GM19043 (cell line): Measurements from ENCODE around the gene ITPR2.
A peak's percentile ranks its signal among the peaks of the same experiment; 100 is the strongest.
"Not testable (repeated sequence)": the region's sequence is repeated elsewhere in the genome, so short reads cannot be mapped to it uniquely, and the experiment has no call there.

Source experiments
- ATAC-seq: cut with Tn5 transposase; IDR thresholded peaks from one replicate; pipeline ENCODE4 v1.9.1; 2021; ENCODE audit warnings: low read depth; ENCODE audit not compliant: unreplicated experiment

ITPR2 gene

DNA sequence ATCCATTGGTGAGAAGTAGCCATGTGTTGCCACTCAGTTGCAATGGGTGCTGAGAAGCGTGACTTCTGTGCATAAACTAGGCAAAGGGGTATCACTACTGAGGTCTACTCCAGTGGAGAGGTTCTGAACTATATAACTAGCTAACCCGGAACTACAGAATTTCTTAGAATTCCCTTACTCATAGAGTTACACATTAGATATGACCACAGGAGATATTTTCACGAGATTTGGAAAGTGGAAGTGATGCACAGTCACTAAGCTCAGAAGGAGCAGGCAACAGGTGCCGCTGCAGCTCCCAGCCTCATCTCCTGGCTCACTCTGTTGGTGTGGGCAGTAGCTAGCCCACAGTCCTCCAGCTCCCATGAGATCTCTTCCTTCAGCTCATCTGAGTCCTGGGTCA, 501.0 kb downstream of the ITPR2 start:
- no peak for ATAC-seq

DNA sequence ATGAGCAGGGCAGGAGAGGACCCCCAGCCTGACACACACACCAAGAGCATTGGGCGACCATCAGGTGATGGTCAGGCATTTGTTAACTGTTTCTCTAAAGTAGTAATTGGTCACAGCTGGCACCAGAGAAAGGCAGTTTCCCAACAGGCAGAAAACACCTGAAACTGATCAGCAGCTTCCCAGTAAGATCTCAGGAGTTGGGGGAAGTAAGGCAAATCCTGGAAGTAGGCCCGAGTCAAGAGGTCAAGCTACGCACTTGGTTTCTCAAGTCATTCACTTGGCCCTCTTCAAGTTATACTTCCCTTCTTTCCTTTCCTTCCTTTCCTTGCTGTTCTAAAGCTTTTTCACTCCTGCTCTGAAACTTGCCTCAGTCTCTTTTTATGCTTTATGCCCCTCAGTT, 501.9 kb downstream of the ITPR2 start:
- no peak for ATAC-seq

DNA sequence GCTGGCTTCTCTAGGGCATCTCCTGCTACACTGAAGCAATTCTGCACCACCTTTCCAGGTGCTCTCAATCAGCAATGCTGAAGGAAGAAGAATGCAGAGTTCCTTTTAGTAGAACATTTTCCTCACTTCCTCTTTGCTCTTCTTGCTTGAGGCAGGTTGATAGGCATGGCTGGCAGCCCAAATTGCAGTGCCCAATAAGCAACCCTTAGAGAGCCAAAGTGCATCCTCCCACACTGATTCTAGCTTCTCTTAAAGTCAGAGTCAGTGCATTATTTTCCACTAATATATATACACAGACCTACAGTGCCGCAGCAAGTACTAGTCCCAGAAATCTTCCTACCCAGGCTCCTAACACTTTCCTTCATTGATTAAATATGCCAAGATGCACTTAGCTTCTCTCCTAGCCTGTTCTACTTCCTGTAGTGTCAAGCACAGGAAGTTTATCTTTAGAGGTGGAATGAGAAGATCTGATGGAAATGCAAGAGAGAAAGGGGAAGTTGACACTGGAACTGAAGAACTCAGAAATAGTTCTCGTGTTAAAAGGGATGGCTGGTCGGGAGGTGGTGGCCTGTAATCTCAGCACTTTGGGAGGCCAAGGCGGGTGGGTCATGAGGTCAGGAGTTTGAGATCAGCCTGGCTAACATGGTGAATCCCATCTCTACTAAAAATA, 504.9 kb downstream of the ITPR2 start:
- peak; percentile 62 for ATAC-seq

DNA sequence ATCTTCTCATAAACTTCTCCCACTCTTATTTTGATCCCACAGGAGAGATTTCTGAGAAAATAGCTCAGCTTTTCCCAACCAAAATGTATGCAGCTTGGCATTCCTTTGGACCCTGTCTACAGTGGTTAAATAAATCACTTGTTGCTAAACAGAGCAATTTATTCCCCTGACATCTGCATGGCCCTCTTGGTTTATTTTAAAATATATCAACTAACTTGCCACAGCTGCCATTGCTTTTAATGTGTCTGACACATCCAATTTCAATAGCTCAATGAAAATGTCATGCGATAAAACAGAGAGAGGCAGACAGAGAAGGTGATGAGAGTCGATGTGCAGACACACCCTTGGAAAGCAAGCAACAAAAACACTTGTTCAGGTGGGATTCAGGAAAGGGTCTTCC, 509.3 kb downstream of the ITPR2 start:
- no peak for ATAC-seq

DNA sequence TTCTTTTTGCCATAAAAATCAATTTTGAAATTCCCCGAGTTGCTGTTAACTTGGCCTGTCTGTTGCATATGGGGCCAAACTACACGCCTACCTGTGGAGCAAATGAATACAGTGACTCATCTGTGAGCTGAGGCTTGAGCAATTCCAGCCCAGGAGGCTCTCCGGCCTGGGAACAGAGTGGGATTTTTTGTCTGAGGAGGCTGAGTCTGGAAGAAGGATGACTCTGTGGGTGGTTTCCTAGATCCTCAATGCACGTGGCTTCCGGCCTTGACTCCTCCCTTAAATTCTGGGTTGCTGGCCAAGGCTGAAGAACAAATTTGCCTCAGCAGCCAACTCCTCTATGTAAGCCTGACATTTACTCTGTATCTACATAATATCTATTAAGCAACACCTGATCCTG, 513.5 kb downstream of the ITPR2 start:
- ATAC-seq, result no peak

DNA sequence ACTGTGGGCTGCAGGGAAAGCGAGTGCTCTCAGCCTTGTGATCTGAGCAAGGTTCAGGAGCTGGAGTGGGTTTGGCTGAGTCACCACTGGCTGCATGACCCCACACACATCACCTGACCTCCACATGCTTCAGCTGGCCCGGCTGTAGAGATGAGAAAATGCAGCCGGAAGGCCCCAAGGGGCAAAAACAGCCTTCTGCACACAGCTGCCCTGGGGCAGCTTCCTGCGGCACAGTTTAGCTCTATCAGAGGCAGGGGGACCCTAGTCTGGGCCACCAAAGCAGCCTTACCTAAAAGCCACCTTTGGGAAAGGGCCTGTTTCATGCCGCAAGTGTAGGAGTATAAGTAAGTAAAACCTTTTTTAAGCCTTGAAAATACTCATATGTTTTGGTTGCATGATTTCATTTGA, 514.3 kb downstream of the ITPR2 start:
- peak; percentile 86 for ATAC-seq

DNA sequence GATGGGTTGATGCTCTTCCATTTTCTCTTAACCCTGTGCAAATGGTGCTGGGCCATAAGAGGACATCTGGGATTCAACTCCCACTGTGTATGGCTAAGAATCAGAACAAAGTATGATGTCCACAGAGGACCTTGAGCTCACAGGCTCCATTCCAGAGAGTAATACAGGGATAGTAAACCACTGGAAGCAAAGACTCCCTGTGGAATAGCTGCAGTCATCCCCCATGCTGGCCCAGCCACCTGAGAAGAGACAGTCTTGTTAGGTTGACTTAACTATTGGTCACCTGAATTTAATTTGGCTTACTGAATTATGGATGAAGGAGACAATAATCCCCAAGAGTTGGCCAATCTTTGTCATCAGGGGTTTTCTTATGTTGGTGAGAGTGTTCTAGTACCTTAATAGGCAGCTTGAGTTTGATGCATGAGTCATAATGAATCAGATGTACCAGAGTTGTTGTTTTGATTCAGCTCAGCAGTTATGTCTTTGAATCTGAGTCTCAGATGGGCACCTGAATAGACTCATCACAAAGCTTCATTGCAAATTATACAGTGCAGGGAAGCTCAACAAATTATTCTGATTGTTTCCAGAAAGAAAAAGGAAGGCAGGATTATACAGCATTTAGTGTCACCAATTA, 514.9 kb downstream of the ITPR2 start:
- ATAC-seq, result peak; percentile 38

DNA sequence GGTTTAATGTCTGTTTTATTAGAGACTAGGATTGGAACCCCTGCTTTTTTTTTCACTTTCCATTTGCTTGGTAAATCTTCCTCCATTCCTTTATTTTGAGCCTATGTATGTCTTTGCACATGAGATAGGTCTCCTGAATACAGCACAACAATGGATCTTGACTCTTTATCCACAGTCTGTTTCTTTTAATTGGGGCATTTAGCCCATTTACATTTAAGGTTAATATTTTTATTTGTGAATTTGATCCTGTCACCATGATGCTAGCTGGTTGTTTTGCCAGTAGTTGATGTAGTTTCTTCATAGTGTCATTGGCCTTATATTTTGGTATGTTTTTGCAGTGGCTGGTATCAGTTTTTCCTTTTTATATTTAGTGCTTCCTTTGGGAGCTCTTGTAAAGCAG, 518.9 kb downstream of the ITPR2 start:
- ATAC-seq, result not testable (repeated sequence)

DNA sequence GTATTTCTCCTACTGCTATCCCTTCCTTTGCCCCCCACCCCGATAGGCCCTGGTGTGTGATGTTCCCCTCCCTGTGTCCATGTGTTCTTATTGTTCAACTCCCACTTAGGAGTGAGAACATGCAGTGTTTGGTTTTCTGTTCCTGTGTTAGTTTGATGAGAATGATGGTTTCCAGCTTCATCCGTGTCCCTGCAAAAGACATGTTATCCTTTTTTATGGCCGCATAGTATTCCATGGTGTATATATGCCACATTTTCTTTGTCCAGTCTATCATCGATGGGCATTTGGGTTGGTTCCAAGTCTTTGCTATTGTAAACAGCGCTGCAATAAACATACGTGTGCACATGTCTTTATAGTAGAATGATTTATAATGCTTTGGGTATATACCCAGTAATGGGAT, 522.5 kb downstream of the ITPR2 start:
- not testable (repeated sequence) for ATAC-seq

DNA sequence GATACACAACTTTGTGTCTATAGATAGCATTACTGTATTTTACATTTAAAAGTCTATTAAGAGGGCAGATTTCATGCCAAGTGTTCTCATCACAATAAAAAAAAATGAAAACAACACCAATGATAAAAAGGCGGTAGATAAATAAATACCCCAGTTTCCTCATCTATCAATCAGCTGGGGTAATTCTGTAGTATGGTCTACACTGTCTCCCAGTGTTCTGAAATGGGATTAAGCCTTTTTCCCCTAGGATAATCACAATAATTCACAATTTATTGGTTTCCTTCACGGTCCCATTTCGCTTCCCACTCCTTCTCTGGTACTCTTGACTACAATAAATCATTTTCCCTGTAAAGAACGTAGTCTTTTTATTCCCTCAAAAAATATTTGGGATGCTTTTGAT, 523.4 kb downstream of the ITPR2 start:
- no peak for ATAC-seq

DNA sequence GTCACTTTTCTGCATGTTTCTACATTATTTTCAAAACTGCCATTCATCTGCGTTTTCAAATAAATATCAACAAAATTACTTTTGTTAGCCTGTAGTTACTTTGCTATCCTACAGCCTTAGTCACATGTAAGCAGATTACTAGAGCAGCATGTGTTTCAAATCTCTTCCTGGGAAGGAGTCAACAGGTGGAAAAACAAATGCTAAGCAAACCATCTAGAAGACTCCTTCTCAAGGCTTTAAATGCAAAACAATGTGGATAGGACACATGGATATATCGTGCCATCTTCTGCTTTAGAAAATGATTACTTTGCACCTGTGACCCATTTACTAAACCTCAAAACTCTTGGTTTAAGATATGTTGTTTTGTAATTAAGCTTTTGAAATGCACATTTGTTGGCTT, 528.7 kb downstream of the ITPR2 start:
- ATAC-seq, result no peak

DNA sequence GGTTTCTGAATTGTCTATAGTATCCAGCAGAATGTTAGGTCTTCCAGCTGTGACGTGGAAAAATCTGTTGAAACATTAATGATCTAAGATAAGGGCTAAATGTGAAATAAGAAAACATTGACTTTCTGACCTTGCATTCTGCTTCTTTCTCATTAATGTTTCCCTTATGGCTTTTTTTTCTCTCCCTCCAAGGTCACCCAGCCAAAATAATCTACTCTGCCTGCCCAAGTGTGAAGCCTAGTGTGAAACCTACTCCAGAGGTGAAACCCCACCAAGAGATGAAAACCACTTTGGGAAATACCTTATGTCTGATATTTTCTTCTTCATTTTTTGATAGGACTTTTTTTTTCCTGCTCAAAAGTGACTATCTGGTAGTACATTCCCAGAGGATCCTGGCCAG, 529.6 kb downstream of the ITPR2 start:
- no peak for ATAC-seq

DNA sequence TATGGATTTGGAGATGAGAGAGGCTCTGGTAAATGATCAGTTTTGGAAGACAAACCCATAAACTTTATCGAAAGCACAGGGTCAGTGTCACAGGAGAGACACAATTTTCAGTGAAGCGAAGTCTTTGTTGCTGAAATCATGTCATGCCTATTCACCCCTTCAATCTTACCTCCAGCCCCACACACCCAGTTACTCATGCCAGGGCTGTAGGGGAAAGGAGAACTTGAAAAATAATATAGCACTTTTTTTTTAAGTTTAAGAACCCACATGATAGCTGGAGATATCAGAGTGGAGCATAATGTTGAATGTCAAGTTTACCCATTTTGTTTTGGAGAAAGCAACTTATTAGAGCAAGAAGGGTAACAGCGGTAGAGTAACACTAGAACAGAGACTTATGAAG, 530.2 kb downstream of the ITPR2 start:
- ATAC-seq, result no peak

DNA sequence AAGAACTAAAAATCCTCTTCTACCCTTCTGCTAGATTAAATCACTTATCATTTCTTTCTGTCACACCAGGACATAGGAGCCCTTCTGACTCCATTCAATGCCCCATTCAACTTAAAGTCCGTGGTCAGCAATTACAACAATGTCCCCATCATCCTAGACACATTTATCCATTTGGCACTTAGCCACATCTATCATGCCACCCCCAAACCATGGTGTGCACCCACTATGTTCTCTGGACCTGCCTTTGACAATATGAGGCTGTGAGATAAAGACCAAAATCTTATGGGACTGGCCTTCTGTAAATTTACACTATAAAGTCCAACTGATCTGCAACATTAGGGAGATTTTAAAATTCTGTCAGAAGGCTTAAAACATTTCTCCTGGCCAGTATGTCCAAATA, 533.2 kb downstream of the ITPR2 start:
- ATAC-seq, result no peak

DNA sequence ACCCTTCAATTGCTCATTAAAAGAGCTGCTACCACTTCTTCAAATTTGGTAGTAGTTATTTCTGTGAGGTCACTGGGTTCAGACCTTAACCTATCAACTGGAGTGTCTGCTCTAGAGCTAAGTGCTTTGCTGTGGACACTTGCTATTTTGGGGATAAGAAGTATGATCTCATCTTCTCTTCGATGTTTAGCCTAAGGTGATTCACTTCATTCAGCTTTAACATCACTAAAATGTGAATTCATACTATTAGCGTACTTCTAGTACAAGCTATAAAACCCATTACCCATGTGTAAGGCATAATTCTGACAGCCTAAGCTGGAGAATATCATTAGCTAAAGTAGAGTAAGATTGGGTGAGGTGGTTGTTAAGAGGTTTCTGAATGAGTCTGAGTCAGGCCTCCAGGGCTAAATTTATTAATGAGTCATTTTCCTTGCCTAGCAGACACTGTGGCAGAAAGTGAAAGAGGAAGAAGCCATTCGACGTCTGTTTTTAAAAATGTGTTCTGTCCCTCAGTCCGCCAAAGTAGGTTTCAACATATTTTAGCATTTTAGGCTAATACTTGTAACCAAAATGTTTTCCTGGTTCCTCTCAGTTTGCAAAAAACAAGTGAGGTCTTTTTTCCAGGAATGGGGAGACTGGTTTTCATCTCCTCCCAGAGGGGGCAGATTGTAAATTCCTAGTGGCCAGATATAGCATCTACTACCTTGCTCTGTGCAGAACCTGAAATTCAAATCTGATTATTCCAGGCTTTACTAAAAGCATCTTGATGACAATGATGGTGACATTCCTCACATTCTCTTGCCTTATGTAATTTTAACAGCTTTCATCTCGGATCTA, 534.0 kb downstream of the ITPR2 start:
- peak; percentile 99 for ATAC-seq

DNA sequence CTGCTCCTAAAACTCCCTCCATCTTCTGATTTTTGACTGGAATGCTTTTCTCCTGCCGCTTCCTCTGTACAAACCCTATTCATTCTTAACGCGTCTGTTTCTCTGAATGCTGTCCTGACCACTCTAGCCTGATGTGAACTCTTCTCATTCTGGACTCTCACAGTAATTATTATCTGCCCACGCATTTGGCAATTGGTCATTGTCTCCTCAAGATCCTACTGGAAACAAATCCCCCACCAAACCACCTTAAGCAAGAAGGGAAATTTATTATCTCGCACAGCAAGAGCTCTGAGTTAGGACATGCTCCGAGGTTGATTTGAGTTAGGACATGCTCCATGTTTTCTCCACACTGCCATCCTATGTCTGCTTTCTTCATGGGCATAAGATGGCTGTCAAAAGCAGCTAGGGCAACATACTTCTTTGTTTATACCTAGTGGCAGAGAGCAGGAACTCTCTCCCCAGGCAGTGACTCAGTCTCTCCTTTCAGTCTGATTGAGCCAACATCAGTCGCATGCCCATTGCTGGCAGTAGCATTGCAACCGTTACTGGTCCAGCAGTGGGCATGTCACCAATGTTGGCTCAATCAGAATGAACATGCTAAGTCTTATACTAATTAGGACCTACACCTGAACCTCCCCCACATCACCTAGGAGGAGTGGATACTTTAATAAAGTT, 535.5 kb downstream of the ITPR2 start:
- ATAC-seq, result no peak

DNA sequence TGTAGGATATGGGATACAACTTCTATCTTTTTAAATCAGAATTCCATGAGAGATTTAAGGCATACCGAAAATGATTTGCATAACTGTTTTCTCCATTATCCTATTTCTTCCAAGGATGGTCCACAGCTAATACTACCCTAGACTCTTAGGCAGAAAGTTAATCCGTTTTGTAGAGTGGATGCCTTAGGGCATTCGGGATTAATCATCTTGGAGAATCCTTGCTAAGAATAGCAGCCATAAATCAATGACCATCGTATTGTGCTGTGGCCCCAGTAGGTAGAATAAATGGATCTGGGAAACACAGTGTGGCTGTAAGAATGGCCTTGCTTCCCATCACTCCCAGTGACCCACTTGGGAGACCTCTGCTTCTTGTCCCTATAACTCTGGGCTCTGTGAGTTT, 538.0 kb downstream of the ITPR2 start:
- no peak for ATAC-seq

DNA sequence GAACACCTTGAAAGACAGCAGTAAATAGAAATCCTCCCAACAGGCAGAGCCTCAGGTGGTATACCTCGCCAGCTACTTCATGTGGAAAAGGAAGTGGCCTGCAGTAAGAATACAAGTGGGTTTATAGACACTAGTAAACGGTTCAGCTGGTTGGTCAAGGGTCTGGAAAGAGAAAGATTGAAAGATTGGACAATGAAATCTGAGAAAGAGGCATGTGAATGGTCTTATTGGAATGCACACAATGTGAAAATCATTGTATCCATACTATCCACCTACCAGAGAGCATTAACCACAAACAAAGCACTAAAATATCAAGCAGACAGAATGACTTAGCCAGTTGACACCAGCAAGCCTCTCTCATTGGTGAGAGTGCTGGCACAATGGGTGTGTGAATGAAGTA, 539.4 kb downstream of the ITPR2 start:
- ATAC-seq, result no peak

DNA sequence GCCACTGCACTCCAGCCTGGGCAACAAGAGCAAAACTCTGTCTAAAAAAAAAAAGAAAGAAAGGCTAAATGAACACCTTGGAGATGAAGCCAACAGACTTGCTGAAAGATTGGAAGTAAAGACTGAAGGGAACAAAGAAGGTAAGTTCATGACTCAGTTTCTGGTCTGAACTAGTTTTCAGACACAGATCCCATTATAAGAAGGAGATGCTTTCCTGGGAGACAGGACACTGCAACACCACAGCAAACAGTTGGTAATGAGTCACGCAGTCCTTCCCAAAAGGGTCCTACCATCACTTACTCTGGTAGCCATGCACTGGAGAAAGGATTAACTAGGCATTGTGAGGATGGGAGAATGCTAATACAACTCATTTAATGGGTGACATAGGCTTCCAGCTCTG, 540.4 kb downstream of the ITPR2 start:
- no peak for ATAC-seq

DNA sequence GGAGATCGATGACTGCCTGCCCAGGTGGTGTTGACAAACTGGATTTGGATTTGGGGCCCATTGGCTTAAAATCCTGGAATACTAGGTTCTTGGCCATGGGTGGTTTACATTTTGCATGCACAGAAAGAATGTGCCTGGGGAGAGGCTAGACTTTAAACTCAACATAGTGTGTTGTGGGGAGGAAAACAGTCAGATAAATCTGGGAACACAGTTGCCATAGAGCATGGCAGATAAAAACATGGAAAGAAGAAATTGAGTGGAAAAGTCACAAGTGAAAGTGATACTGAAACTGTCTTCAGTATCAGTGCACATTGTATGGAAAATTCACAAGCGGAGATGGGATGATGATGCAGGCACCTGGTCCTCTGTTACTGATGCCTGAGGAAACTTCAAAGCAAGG, 542.4 kb downstream of the ITPR2 start:
- ATAC-seq, result no peak

DNA sequence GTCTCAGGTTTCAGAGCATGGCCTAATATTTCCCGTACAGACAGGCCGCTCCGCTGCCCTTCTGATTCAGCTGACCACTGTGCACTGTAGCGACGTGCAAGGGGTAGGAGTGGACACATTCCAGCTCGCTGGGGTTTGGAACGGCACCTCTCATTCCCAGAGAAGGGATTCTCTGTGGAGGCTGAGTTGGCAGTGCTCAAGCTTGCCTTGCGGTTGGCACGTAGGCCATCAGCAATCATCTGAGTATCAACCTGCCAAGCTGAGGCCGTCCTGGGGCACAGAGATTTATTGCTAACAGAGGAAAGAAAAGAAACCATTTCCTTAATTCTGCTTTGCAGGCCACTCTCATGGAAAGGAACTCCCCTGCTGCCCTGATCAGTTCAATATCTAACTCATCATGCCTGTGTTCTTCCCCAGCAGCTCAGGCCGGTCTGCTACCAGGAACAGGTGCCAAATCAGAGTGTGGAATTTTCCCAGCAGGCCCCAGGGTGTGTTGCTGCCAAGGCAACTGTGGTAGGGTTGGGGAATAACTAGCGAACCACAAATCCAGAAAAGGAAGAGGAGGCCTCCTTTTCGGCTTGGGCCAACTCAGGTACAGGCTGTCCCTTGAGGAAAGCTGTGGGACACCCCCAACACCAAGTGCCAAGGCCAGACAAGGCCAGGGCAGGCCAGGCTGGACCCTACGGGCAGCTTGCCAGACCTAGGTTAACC, 545.2 kb downstream of the ITPR2 start:
- ATAC-seq, result no peak
